Psoas muscle (tissue), 8 donors: ENCODE results near the gene IL17RA. TPM values are rescaled to one million over a fixed set of nuclear protein-coding genes. Genes with fewer than 3 reads are reported as not detected.

ENCODE experiments used
- ATAC-seq, 4 donors: fragments of 200-7000 bp; cut with Tn5 transposase; one replicate each; pipeline ENCODE4 v1.9.1; 2020; ENCODE audit warnings: moderate library complexity in 3 of 4, mild to moderate bottlenecking in 2 of 4
- DNase-seq, 2 donors: peaks; one replicate each; pipeline ENCODE4 v3.0.0-alpha.2; 2020
- H3K27ac ChIP-seq: fragments of 200-600 bp; one replicate; pipeline ENCODE4 v1.8.0; 2022
- H3K27me3 ChIP-seq, 3 donors: fragments of 200-600 bp in 1 of 3; one replicate each; pipeline versions ENCODE4 v1.6.1 to v1.8.0; 2013 to 2022; ENCODE audit warnings: low read length in 2 of 3, mild to moderate bottlenecking in 2 of 3, moderate library complexity in 1 of 3; ENCODE audit not compliant: insufficient read depth in 3 of 3
- H3K36me3 ChIP-seq, 2 donors: fragments of 200-600 bp in 1 of 2; one replicate each; pipeline versions ENCODE4 v1.6.1 to v1.8.0; 2013 to 2022; ENCODE audit warnings: low read depth in 1 of 2, mild to moderate bottlenecking in 1 of 2, moderate library complexity in 1 of 2; ENCODE audit not compliant: insufficient read depth in 1 of 2
- H3K4me1 ChIP-seq: fragments of 200-600 bp; one replicate; pipeline ENCODE4 v1.8.0; 2022
- H3K4me3 ChIP-seq: fragments of 200-600 bp; one replicate; pipeline ENCODE4 v1.8.0; 2022; ENCODE audit warnings: mild to moderate bottlenecking
- H3K9me3 ChIP-seq: fragments of 200-600 bp; one replicate; pipeline ENCODE4 v1.8.0; 2022
- CTCF ChIP-seq: fragments of 200-600 bp; IDR thresholded peaks from one replicate; pipeline ENCODE4 v1.8.0; 2022; ENCODE audit warnings: antibody characterized with exemption
- WGBS, 3 donors: extraction: QIAGEN DNeasy Blood & Tissue Kit; methylation state at CpG; one replicate each; pipeline versions ENCODE4 v1.1.6 to v1.1.7; 2013; 5-methylcytosine and 5-hydroxymethylcytosine counted together
- intact Hi-C, 2 donors: fragments of 100-400 bp; cut with DNase I; formaldehyde crosslinking; loops; one replicate each; pipeline versions ENCODE4 v1.11.0 to v1.14.2; 2022
- polyA plus RNA-seq, 3 donors: library from polyadenylated mRNA; stranded (reverse); fragments of 200-250 nt; gene quantifications; one replicate each; pipeline ENCODE4 v1.2.3, GENCODE V29; 2013
- total RNA-seq, 4 donors: library from RNA; stranded (reverse); fragmentation: NEBNext Ultra II Directional in 2 of 4; extraction: Animal tissue kit (Norgen Biotek cat#: 25700) in 2 of 4; gene quantifications; one replicate each; pipeline versions ENCODE4 v1.2.1 to v1.2.4, GENCODE V29; 2021 to 2023
- donor health status: healthy with polysubstance abuse.
- donor health status: DM: no; HTN: no; CAD: no; lungs with moderate emphysema.
- donor health status: Bipolar disorder and iron deficiency.
- donor health status: healthy.
- donor health status: DM: yes; HTN: yes; CAD: no.
- donor health status: DM: no; HTN: no; CAD: no.
- donor health status: DM: no; HTN: no; CAD: no.
- donor health status: DM: yes; HTN: yes; CAD: no.

IL17RA gene
- total and polyA plus RNA-seq, 7 donors = 0.93 to 3.7 (median 2.9) TPM

- TF ChIP-seq CTCF = no peak
- H3K4me1 ChIP-seq = no peaks in the 10 kb centered on the region
- H3K4me3 ChIP-seq = no peak overlapping the region
- no peaks in the 10 kb centered on the region for H3K36me3 ChIP-seq
- DNase-seq (no peak), ATAC-seq (no peak)
- intact Hi-C loops = no loop called here
- no peaks in the 10 kb centered on the region for H3K27me3 ChIP-seq
- H3K9me3 ChIP-seq = no peaks in the 10 kb centered on the region
- 56 to 62% (median 57%) methylated on average over 4 of the region's 4 CpGs for WGBS, 3 donors
- no peak overlapping the region for H3K27ac ChIP-seq
These were observed 7.1 kb downstream of the IL17RA start for GRCh38 chr22:17091851-17092250.

GRCh38 chr22:17093081-17093480 is 8.3 kb downstream of the IL17RA start:
- no peak for ATAC-seq
- no peak for DNase-seq
- no peak overlapping the region for H3K4me3 ChIP-seq
- 64 to 78% (median 75%) methylated on average over 3 of the region's 3 CpGs for WGBS, 3 donors
- H3K27me3 ChIP-seq = no peaks in the 10 kb centered on the region
- H3K27ac ChIP-seq = no peak overlapping the region
- no peaks in the 10 kb centered on the region for H3K4me1 ChIP-seq
- intact Hi-C loops = no loop called here
- peaks cover 0 to 3% of the 10 kb centered on the region in 2 donors for H3K36me3 ChIP-seq
- TF ChIP-seq CTCF = no peak
- H3K9me3 ChIP-seq = no peaks in the 10 kb centered on the region

- 69 to 79% (median 77%) methylated on average over 6 of the region's 6 CpGs for WGBS, 3 donors
- Histone ChIP-seq H3K27me3 (no peaks in the 10 kb centered on the region), H3K4me1 (no peaks in the 10 kb centered on the region), H3K36me3 (peaks cover 0 to 27% of the 10 kb centered on the region in 2 donors), H3K27ac (no peak overlapping the region), H3K9me3 (no peaks in the 10 kb centered on the region), H3K4me3 (no peak overlapping the region)
- DNase-seq (no peak), ATAC-seq (no peak)
- intact Hi-C loops = no loop called here
- no peak for TF ChIP-seq CTCF
These were observed 10.7 kb downstream of the IL17RA start for GRCh38 chr22:17095538-17095937.

- Histone ChIP-seq H3K4me1 (no peaks in the 10 kb centered on the region), H3K9me3 (no peaks in the 10 kb centered on the region), H3K27me3 (no peaks in the 10 kb centered on the region), H3K27ac (no peak overlapping the region), H3K4me3 (no peak overlapping the region), H3K36me3 (peaks cover 0 to 33% of the 10 kb centered on the region in 2 donors)
- DNase-seq (no peak), ATAC-seq (no peak)
- no peak for TF ChIP-seq CTCF
- 91 to 96% (median 95%) methylated on average over 7 of the region's 7 CpGs for WGBS, 3 donors
- intact Hi-C loops = no loop called here
These were observed 11.3 kb downstream of the IL17RA start for GRCh38 chr22:17096071-17096470.

GRCh38 chr22:17097062-17097461 is 12.3 kb downstream of the IL17RA start:
- Histone ChIP-seq H3K27me3 (no peaks in the 10 kb centered on the region), H3K9me3 (no peaks in the 10 kb centered on the region), H3K4me1 (no peaks in the 10 kb centered on the region), H3K4me3 (no peak overlapping the region), H3K36me3 (peaks cover 0 to 41% of the 10 kb centered on the region in 2 donors), H3K27ac (no peak overlapping the region)
- DNase-seq = no peak
- no peak for ATAC-seq
- no peak for TF ChIP-seq CTCF
- 69 to 72% (median 70%) methylated on average over 6 of the region's 6 CpGs for WGBS, 3 donors
- intact Hi-C loops = no loop called here
